WTC11 (cell line): ENCODE measurements around the gene ADIPOR2.

Experiments used
- ATF6 ChIP-seq: sonication (generic); formaldehyde crosslinking; IDR thresholded peaks from 2 replicates; pipeline ENCODE4 v1.8.1; 2023; ENCODE audit warnings: mild to moderate bottlenecking, missing genetic modification reagents
- CREB1 ChIP-seq: sonication (generic); formaldehyde crosslinking; IDR thresholded peaks from 2 replicates; pipeline ENCODE4 v1.8.0; 2023; ENCODE audit warnings: mild to moderate bottlenecking, missing genetic modification reagents
- CTCF ChIP-seq: fragments of 200-600 bp; IDR thresholded peaks from 2 replicates; pipeline ENCODE4 v1.8.0; 2022; ENCODE audit warnings: antibody characterized with exemption
- E2F1 ChIP-seq: sonication (generic); formaldehyde crosslinking; IDR thresholded peaks from 2 replicates; pipeline ENCODE4 v1.8.0; 2022; ENCODE audit warnings: mild to moderate bottlenecking, missing genetic modification reagents
- ESRRA ChIP-seq: sonication (generic); formaldehyde crosslinking; IDR thresholded peaks from 2 replicates; pipeline ENCODE4 v1.8.1; 2022; ENCODE audit warnings: mild to moderate bottlenecking, missing genetic modification reagents, borderline replicate concordance
- IRF1 ChIP-seq: sonication (generic); formaldehyde crosslinking; IDR thresholded peaks from 2 replicates; pipeline ENCODE4 v1.8.0; 2023; ENCODE audit warnings: missing genetic modification reagents
- NR3C1 ChIP-seq: sonication (generic); formaldehyde crosslinking; conservative IDR thresholded peaks from 2 replicates; pipeline ENCODE4 v1.8.1; 2023; ENCODE audit warnings: low read depth, mild to moderate bottlenecking, missing genetic modification reagents
- RELA ChIP-seq: sonication (generic); formaldehyde crosslinking; IDR thresholded peaks from 2 replicates; pipeline ENCODE4 v1.8.1; 2022; ENCODE audit warnings: missing genetic modification reagents, mild to moderate bottlenecking, borderline replicate concordance
- ZBTB43 ChIP-seq: sonication (generic); formaldehyde crosslinking; IDR thresholded peaks from 2 replicates; pipeline ENCODE4 v1.8.1; 2023; ENCODE audit warnings: mild to moderate bottlenecking, missing genetic modification reagents
- ZNF263 ChIP-seq: sonication (generic); formaldehyde crosslinking; IDR thresholded peaks from 2 replicates; pipeline ENCODE4 v1.8.1; 2022; ENCODE audit warnings: low read depth, mild to moderate bottlenecking, moderate library complexity, missing genetic modification reagents
- ZNF425 ChIP-seq: fragments of 250-450 bp; sonication (Bioruptor Pico); conservative IDR thresholded peaks from 2 replicates; pipeline ENCODE4 v1.9.0; 2021; ENCODE audit warnings: mild to moderate bottlenecking
- ZNF671 ChIP-seq: fragments of 250-450 bp; sonication (Bioruptor Pico); IDR thresholded peaks from 2 replicates; pipeline ENCODE4 v1.8.0; 2021; ENCODE audit warnings: mild to moderate bottlenecking

- TF ChIP-seq CTCF (peak; percentile 96), IRF1 (no peak), ZBTB43 (no peak), RELA (CRISPR knock-in tag) (peak; percentile 9; the same call in 1 of the 2 replicates), ZNF425 (CRISPR knock-in tag) (no peak), E2F1 (CRISPR knock-in tag) (no peak), NR3C1 (CRISPR knock-in tag) (no peak), CREB1 (CRISPR knock-in tag) (no peak), ESRRA (CRISPR knock-in tag) (no peak), ATF6 (no peak), ZNF263 (CRISPR knock-in tag) (no peak), ZNF671 (no peak)
Observed at GRCh38 chr12:1795785-1796514, 105.1 kb downstream of the ADIPOR2 start.
